ENCODE data around the gene FOXD2.
"Not testable (repeated sequence)": the region's sequence is repeated elsewhere in the genome, so short reads cannot be mapped to it uniquely, and the experiment has no call there.

FOXD2 gene

GRCh38 chr1:47440599-47441081, 2.8 kb downstream of the FOXD2 start:
- no peak for DNase-seq

- no peak for DNase-seq
These were observed 3.7 kb downstream of the FOXD2 start for GRCh38 chr1:47441450-47442106.

- DNase-seq, result no peak
These were observed 4.4 kb downstream of the FOXD2 start for GRCh38 chr1:47442202-47442601.

GRCh38 chr1:47442842-47443529, 5.1 kb downstream of the FOXD2 start:
- no peak for DNase-seq

GRCh38 chr1:47443530-47444296, 5.9 kb downstream of the FOXD2 start:
- no peak for DNase-seq

GRCh38 chr1:47444297-47444561, 6.4 kb downstream of the FOXD2 start:
- DNase-seq, result no peak

GRCh38 chr1:47444562-47445465, 7.0 kb downstream of the FOXD2 start:
- DNase-seq, result peak; percentile 47 to 71 (median 62)

- no peak for DNase-seq
These were observed 8.1 kb downstream of the FOXD2 start for GRCh38 chr1:47445823-47446550.

GRCh38 chr1:47448462-47449222, 10.8 kb downstream of the FOXD2 start:
- no peak for DNase-seq

GRCh38 chr1:47449822-47450552, 12.1 kb downstream of the FOXD2 start:
- DNase-seq, result peak; percentile 49 to 79 (median 59)

GRCh38 chr1:47450606-47451005, 12.8 kb downstream of the FOXD2 start:
- DNase-seq, result no peak

- no peak for DNase-seq
These were observed 14.6 kb downstream of the FOXD2 start for GRCh38 chr1:47452426-47452825.

GRCh38 chr1:47453910-47454309, 16.1 kb downstream of the FOXD2 start:
- DNase-seq, result not testable (repeated sequence)

GRCh38 chr1:47456250-47456649, 18.4 kb downstream of the FOXD2 start:
- DNase-seq, result no peak

GRCh38 chr1:47457547-47457946, 19.7 kb downstream of the FOXD2 start:
- DNase-seq, result not testable (repeated sequence)

- DNase-seq, result no peak
These were observed 21.5 kb downstream of the FOXD2 start for GRCh38 chr1:47459253-47459788.

GRCh38 chr1:47460040-47460439, 22.2 kb downstream of the FOXD2 start:
- no peak for DNase-seq

- no peak for DNase-seq
These were observed 22.6 kb downstream of the FOXD2 start for GRCh38 chr1:47460456-47460855.

GRCh38 chr1:47465605-47466004, 27.8 kb downstream of the FOXD2 start:
- no peak for DNase-seq
